ENCODE measurements around the gene TPM1.

The TPM1 gene

DNA sequence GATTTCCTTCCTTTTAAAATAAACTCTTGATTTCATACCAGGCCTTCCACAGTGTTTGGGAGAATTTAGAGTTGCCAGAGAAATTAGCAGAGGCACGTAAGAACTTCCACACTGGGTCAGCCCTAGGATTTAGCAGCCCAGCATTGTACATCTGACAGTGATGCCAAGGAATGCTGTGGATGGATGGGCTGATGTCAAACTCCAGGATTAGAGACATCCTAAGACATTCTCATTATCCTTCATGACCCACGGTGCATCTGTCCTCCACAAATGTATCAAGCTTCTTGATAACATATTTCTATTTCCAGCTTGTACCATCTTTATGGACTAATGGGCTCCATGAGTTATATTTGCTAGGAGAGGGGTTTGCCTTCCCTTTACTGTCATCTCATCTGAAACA is 8.0 kb upstream of the TPM1 start:
- Histone ChIP-seq H3K9me2 (replicated peaks; ENCODE audit: insufficient read depth, low read length) (no peaks in the 10 kb centered on the region), H3F3A (ENCODE audit: insufficient read depth) (no peaks in the 10 kb centered on the region), H3K9ac (ENCODE audit: low read length) (no peak overlapping the region), H3K9me3 (ENCODE audit: insufficient read depth, low read length) (no peaks in the 10 kb centered on the region), H4K20me1 (ENCODE audit: low read depth, low read length) (no peaks in the 10 kb centered on the region), H3K27me3 (ENCODE audit: low read length) (no peaks in the 10 kb centered on the region; the same call in 1 of the 2 replicates), H2AFZ (ENCODE audit: low read depth, low read length, severe bottlenecking) (no peak overlapping the region), H3K4me2 (ENCODE audit: low read depth, low read length, poor library complexity, severe bottlenecking) (no peak overlapping the region), H3K4me3 (ENCODE audit: insufficient read depth, low read length, poor library complexity, severe bottlenecking) (no peak overlapping the region), H3K36me3 (ENCODE audit: low read length) (no peaks in the 10 kb centered on the region), H3K27ac (ENCODE audit: low read depth, low read length) (no peak overlapping the region), H3K79me2 (ENCODE audit: insufficient read depth, low read length) (no peaks in the 10 kb centered on the region)
- no peak for TF ChIP-seq EZH2phosphoT487 (conservative IDR thresholded peaks at IDR 0.05; ENCODE audit: low read length)
- TF ChIP-seq, protein P1, sequence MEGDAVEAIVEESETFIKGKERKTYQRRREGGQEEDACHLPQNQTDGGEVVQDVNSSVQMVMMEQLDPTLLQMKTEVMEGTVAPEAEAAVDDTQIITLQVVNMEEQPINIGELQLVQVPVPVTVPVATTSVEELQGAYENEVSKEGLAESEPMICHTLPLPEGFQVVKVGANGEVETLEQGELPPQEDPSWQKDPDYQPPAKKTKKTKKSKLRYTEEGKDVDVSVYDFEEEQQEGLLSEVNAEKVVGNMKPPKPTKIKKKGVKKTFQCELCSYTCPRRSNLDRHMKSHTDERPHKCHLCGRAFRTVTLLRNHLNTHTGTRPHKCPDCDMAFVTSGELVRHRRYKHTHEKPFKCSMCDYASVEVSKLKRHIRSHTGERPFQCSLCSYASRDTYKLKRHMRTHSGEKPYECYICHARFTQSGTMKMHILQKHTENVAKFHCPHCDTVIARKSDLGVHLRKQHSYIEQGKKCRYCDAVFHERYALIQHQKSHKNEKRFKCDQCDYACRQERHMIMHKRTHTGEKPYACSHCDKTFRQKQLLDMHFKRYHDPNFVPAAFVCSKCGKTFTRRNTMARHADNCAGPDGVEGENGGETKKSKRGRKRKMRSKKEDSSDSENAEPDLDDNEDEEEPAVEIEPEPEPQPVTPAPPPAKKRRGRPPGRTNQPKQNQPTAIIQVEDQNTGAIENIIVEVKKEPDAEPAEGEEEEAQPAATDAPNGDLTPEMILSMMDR (IDR thresholded peaks at IDR 0.05; ENCODE audit: insufficient read depth, low read length, poor library complexity, severe bottlenecking): no peak

DNA sequence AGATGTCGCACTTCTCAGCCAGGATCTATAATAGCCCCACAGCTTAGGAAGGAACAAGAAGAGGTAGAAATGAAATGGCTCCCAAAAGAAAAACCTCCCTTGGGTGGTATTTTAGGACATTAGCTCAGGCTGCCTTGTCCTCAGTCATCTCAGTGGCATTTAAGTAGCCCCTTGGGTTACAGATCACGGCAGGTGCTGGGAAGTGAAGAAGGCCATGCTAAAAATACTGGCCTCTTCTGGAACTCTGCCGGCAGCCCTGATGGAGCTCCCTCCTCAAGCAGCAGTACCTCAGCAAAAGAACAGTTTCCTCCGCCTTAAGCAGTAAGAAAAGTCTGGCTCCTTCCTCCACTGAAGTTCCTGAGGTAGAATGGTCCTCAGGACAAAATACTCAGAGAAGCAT is 7.3 kb upstream of the TPM1 start:
- Histone ChIP-seq H3K9ac (ENCODE audit: low read length) (no peak overlapping the region), H3K4me3 (ENCODE audit: insufficient read depth, low read length, poor library complexity, severe bottlenecking) (no peak overlapping the region), H4K20me1 (ENCODE audit: low read depth, low read length) (no peaks in the 10 kb centered on the region), H3K79me2 (ENCODE audit: insufficient read depth, low read length) (no peaks in the 10 kb centered on the region), H3K4me2 (ENCODE audit: low read depth, low read length, poor library complexity, severe bottlenecking) (no peak overlapping the region), H3K9me2 (replicated peaks; ENCODE audit: insufficient read depth, low read length) (no peaks in the 10 kb centered on the region), H2AFZ (ENCODE audit: low read depth, low read length, severe bottlenecking) (no peak overlapping the region), H3K36me3 (ENCODE audit: low read length) (no peaks in the 10 kb centered on the region), H3K27me3 (ENCODE audit: low read length) (no peaks in the 10 kb centered on the region; the same call in 1 of the 2 replicates), H3K27ac (ENCODE audit: low read depth, low read length) (no peak overlapping the region), H3K9me3 (ENCODE audit: insufficient read depth, low read length) (no peaks in the 10 kb centered on the region), H3F3A (ENCODE audit: insufficient read depth) (no peaks in the 10 kb centered on the region)
- TF ChIP-seq, protein P1 (IDR thresholded peaks at IDR 0.05; ENCODE audit: insufficient read depth, low read length, poor library complexity, severe bottlenecking): no peak
- TF ChIP-seq EZH2phosphoT487 (conservative IDR thresholded peaks at IDR 0.05; ENCODE audit: low read length): no peak

GRCh38 chr15:63035977-63036376 is 6.6 kb upstream of the TPM1 start:
- H2AFZ ChIP-seq (ENCODE audit: low read depth, low read length, severe bottlenecking): no peak overlapping the region
- TF ChIP-seq, protein P1 (IDR thresholded peaks at IDR 0.05; ENCODE audit: insufficient read depth, low read length, poor library complexity, severe bottlenecking): no peak
- no peak for TF ChIP-seq EZH2phosphoT487 (conservative IDR thresholded peaks at IDR 0.05; ENCODE audit: low read length)
- no peaks in the 10 kb centered on the region for H4K20me1 ChIP-seq (ENCODE audit: low read depth, low read length)
- H3K9me3 ChIP-seq (ENCODE audit: insufficient read depth, low read length): no peaks in the 10 kb centered on the region
- no peak overlapping the region for H3K27ac ChIP-seq (ENCODE audit: low read depth, low read length)
- no peaks in the 10 kb centered on the region for H3K36me3 ChIP-seq (ENCODE audit: low read length)
- H3K4me3 ChIP-seq (ENCODE audit: insufficient read depth, low read length, poor library complexity, severe bottlenecking): no peak overlapping the region
- no peaks in the 10 kb centered on the region for H3F3A ChIP-seq (ENCODE audit: insufficient read depth)
- H3K9ac ChIP-seq (ENCODE audit: low read length): no peak overlapping the region
- H3K4me2 ChIP-seq (ENCODE audit: low read depth, low read length, poor library complexity, severe bottlenecking): no peak overlapping the region
- no peaks in the 10 kb centered on the region for H3K79me2 ChIP-seq (ENCODE audit: insufficient read depth, low read length)
- no peaks in the 10 kb centered on the region; the same call in 1 of the 2 replicates for H3K27me3 ChIP-seq (ENCODE audit: low read length)
- H3K9me2 ChIP-seq (replicated peaks; ENCODE audit: insufficient read depth, low read length): no peaks in the 10 kb centered on the region

Data from SU-DHL-6 (cell line).